Endothelial cell of hepatic sinusoid (primary cell): ENCODE results near the gene KRT5.
"Not testable (repeated sequence)": the region's sequence is repeated elsewhere in the genome, so short reads cannot be mapped to it uniquely, and the experiment has no call there.

Experiments used
- in situ Hi-C: cut with HindIII; loops from 2 replicates; pipeline ENCODE4 v1.10.0; 2017; ENCODE audit warnings: low sequenced_read_pairs

The KRT5 gene

GRCh38 chr12:52497975-52498374 is 22.2 kb downstream of the KRT5 start:
- in situ Hi-C loops, result loop anchor here (5.0 kb wide), 1 partner anchor 56 kb away; no protein-coding TSS in a partner anchor

- in situ Hi-C loops, result loop anchor here (5.0 kb wide), 1 partner anchor 54 kb away; no protein-coding TSS in a partner anchor
Measured at GRCh38 chr12:52496590-52497071, 23.6 kb downstream of the KRT5 start.

GRCh38 chr12:52496054-52496453 is 24.1 kb downstream of the KRT5 start:
- in situ Hi-C loops, result loop anchor here (5.0 kb wide), 1 partner anchor 54 kb away; no protein-coding TSS in a partner anchor

GRCh38 chr12:52495389-52495788 is 24.8 kb downstream of the KRT5 start:
- in situ Hi-C loops, result loop anchor here (5.0 kb wide), 1 partner anchor 53 kb away; no protein-coding TSS in a partner anchor

- in situ Hi-C loops, result no loop called here
Measured at GRCh38 chr12:52494518-52494917, 25.7 kb downstream of the KRT5 start.

- in situ Hi-C loops, result no loop called here
Measured at GRCh38 chr12:52494100-52494499, 26.1 kb downstream of the KRT5 start.

- in situ Hi-C loops, result no loop called here
Measured at GRCh38 chr12:52493172-52493571, 27.0 kb downstream of the KRT5 start, which contains the start of gene KRT6A. TSS of gene KRT6A (minus strand) at chr12:52493257. CDS start at chr12:52493188, 69 bp downstream.

- in situ Hi-C loops, result not testable (repeated sequence)
Measured at GRCh38 chr12:52492405-52492804, 27.8 kb downstream of the KRT5 start.

GRCh38 chr12:52491495-52491894 is 28.7 kb downstream of the KRT5 start:
- in situ Hi-C loops, result not testable (repeated sequence)

GRCh38 chr12:52488736-52489135 is 31.5 kb downstream of the KRT5 start:
- in situ Hi-C loops, result no loop called here

GRCh38 chr12:52487744-52488443 is 32.3 kb downstream of the KRT5 start:
- in situ Hi-C loops, result not testable (repeated sequence)

- in situ Hi-C loops, result no loop called here
Measured at GRCh38 chr12:52487211-52487610, 33.0 kb downstream of the KRT5 start.

- in situ Hi-C loops, result no loop called here
Measured at GRCh38 chr12:52486166-52487105, 33.8 kb downstream of the KRT5 start.

GRCh38 chr12:52480073-52480472 is 40.1 kb downstream of the KRT5 start:
- in situ Hi-C loops, result loop anchor here (5.0 kb wide), 1 partner anchor 92 kb away; the partner anchor contains the start of gene KRT74

GRCh38 chr12:52477651-52478050 is 42.5 kb downstream of the KRT5 start:
- in situ Hi-C loops, result no loop called here

GRCh38 chr12:52474212-52474611 is 46.0 kb downstream of the KRT5 start:
- in situ Hi-C loops, result no loop called here

- in situ Hi-C loops, result no loop called here
Measured at GRCh38 chr12:52473768-52474167, 46.4 kb downstream of the KRT5 start, which contains the start of gene KRT6C. TSS of gene KRT6C (minus strand) at chr12:52473805. CDS start at chr12:52473737, 68 bp downstream.

- in situ Hi-C loops, result no loop called here
Measured at GRCh38 chr12:52469853-52470252, 50.3 kb downstream of the KRT5 start.

- in situ Hi-C loops, result no loop called here
Measured at GRCh38 chr12:52464897-52465296, 55.3 kb downstream of the KRT5 start.
